OCI-LY1 (cell line): ENCODE results near the gene SCTR.

Experiments used
- H2AFZ ChIP-seq: fragments of 200-600 bp; sonication (generic), shearing (Covaris generic); 2 replicates; pipeline ENCODE4 v1.6.0; 2014; ENCODE audit warnings: antibody characterized with exemption, mild to moderate bottlenecking, low read length
- H3F3A ChIP-seq: fragments of 200-600 bp; sonication (generic), shearing (Covaris generic); 2 replicates; pipeline ENCODE4 v1.6.0; 2014; ENCODE audit warnings: mild to moderate bottlenecking, antibody characterized with exemption, low read length, moderate library complexity; ENCODE audit not compliant: insufficient read depth
- H3K27ac ChIP-seq: fragments of 200-600 bp; sonication (generic); 2 replicates; pipeline ENCODE4 v1.5.1; 2014; ENCODE audit warnings: low read length, mixed run types, mild to moderate bottlenecking, low read depth; ENCODE audit not compliant: poor library complexity, severe bottlenecking
- H3K27me3 ChIP-seq: fragments of 200-600 bp; sonication (generic); 2 replicates; pipeline ENCODE4 v1.6.0; 2014; ENCODE audit warnings: antibody characterized with exemption, mild to moderate bottlenecking, low read length, moderate library complexity; ENCODE audit not compliant: insufficient read depth
- H3K36me3 ChIP-seq: fragments of 200-600 bp; sonication (generic); 2 replicates; pipeline ENCODE4 v1.6.1; 2014; ENCODE audit warnings: mild to moderate bottlenecking, antibody characterized with exemption, low read length, moderate library complexity, mixed read lengths; ENCODE audit not compliant: insufficient read depth
- H3K4me1 ChIP-seq: fragments of 200-600 bp; sonication (generic); 2 replicates; pipeline ENCODE4 v1.5.1; 2014; ENCODE audit warnings: mild to moderate bottlenecking, low read length, moderate library complexity; ENCODE audit not compliant: insufficient read depth, severe bottlenecking
- H3K4me2 ChIP-seq: fragments of 200-600 bp; sonication (generic), shearing (Covaris generic); 2 replicates; pipeline ENCODE4 v1.6.1; 2014; ENCODE audit warnings: low read length
- H3K4me3 ChIP-seq: fragments of 200-600 bp; sonication (generic); 2 replicates; pipeline ENCODE4 v1.5.1; 2014; ENCODE audit warnings: low read length, low read depth, mild to moderate bottlenecking, mixed read lengths; ENCODE audit not compliant: poor library complexity, severe bottlenecking
- H3K79me2 ChIP-seq: fragments of 200-600 bp; shearing (Covaris generic); 2 replicates; pipeline ENCODE4 v1.6.1; 2016; ENCODE audit warnings: mixed run types, low read length, mixed read lengths; ENCODE audit not compliant: insufficient read depth
- H3K9ac ChIP-seq: fragments of 200-600 bp; sonication (generic), shearing (Covaris generic); 2 replicates; pipeline ENCODE4 v1.6.1; 2014; ENCODE audit warnings: mild to moderate bottlenecking, low read length, mixed read lengths
- H3K9me2 ChIP-seq: fragments of 200-600 bp; sonication (generic), shearing (Covaris generic); 2 replicates; pipeline ENCODE4 v1.6.1; 2014; ENCODE audit warnings: low read depth, mild to moderate bottlenecking, low read length, mixed read lengths
- H3K9me3 ChIP-seq: fragments of 200-600 bp; shearing (Covaris generic); 2 replicates; pipeline ENCODE4 v1.6.1; 2014; ENCODE audit warnings: low read length, mixed read lengths
- H4K20me1 ChIP-seq: fragments of 200-600 bp; sonication (generic), shearing (Covaris generic); 2 replicates; pipeline ENCODE4 v1.6.0; 2016; ENCODE audit warnings: mild to moderate bottlenecking, low read length; ENCODE audit not compliant: insufficient read depth
- EZH2 ChIP-seq: fragments of 200-600 bp; sonication (generic), shearing (Covaris generic); IDR thresholded peaks from 2 replicates; pipeline ENCODE4 v1.8.0; 2017; ENCODE audit warnings: borderline replicate concordance, mixed run types, mild to moderate bottlenecking, antibody characterized with exemption, low read length, moderate library complexity, mixed read lengths
- TF ChIP-seq, protein P1 (sequence below): fragments of 200-600 bp; sonication (generic), shearing (Covaris generic); IDR thresholded peaks from 2 replicates; pipeline ENCODE4 v1.5.1; 2017; ENCODE audit warnings: mild to moderate bottlenecking, antibody characterized with exemption, low read length, moderate library complexity, mixed read lengths

The SCTR gene

DNA sequence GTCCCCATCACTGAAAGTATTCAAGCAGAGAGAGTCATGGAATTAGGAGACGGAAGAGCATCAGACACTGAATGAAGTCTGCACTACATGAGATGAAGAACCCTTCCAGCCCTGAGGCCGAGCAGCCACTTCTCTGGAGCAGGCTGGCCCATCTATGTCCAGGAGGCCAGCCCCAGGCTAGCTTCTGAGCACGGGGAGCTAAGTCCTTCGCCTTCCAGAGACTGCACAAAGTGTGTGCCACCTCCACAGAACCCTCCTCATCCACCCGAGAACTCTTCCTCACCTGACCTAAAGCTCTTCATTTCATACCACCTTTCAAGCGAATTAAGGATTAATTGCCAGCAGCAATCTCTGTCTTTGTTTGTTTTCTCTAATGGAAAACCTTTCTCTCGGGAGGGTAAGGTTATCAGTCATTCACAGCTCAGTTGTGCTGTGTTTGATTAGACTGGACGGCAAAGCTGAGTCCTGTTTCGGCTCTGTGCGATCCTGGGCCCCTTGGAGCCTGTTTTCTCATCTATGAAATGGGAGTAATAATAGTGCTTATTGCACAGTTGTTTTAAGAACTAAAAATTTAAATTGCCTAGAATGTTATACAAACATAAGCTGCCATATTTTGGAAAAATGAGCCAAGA lies 38.0 kb downstream of the SCTR start:
- Histone ChIP-seq H3K36me3 (no peaks in the 10 kb centered on the region), H3K9me2 (no peaks in the 10 kb centered on the region), H3K79me2 (no peaks in the 10 kb centered on the region), H3K4me3 (no peak overlapping the region), H2AFZ (no peak overlapping the region), H3K9me3 (no peaks in the 10 kb centered on the region), H3K27ac (no peak overlapping the region), H3F3A (no peaks in the 10 kb centered on the region), H3K27me3 (0 out of 2 replicates have a peak, but pooled peaks cover 9% of the 10 kb centered on the region), H3K4me1 (no peaks in the 10 kb centered on the region), H3K9ac (no peak overlapping the region), H3K4me2 (no peak overlapping the region), H4K20me1 (no peaks in the 10 kb centered on the region)
- TF ChIP-seq, protein P1, sequence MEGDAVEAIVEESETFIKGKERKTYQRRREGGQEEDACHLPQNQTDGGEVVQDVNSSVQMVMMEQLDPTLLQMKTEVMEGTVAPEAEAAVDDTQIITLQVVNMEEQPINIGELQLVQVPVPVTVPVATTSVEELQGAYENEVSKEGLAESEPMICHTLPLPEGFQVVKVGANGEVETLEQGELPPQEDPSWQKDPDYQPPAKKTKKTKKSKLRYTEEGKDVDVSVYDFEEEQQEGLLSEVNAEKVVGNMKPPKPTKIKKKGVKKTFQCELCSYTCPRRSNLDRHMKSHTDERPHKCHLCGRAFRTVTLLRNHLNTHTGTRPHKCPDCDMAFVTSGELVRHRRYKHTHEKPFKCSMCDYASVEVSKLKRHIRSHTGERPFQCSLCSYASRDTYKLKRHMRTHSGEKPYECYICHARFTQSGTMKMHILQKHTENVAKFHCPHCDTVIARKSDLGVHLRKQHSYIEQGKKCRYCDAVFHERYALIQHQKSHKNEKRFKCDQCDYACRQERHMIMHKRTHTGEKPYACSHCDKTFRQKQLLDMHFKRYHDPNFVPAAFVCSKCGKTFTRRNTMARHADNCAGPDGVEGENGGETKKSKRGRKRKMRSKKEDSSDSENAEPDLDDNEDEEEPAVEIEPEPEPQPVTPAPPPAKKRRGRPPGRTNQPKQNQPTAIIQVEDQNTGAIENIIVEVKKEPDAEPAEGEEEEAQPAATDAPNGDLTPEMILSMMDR = no peak
- no peak for TF ChIP-seq EZH2

DNA sequence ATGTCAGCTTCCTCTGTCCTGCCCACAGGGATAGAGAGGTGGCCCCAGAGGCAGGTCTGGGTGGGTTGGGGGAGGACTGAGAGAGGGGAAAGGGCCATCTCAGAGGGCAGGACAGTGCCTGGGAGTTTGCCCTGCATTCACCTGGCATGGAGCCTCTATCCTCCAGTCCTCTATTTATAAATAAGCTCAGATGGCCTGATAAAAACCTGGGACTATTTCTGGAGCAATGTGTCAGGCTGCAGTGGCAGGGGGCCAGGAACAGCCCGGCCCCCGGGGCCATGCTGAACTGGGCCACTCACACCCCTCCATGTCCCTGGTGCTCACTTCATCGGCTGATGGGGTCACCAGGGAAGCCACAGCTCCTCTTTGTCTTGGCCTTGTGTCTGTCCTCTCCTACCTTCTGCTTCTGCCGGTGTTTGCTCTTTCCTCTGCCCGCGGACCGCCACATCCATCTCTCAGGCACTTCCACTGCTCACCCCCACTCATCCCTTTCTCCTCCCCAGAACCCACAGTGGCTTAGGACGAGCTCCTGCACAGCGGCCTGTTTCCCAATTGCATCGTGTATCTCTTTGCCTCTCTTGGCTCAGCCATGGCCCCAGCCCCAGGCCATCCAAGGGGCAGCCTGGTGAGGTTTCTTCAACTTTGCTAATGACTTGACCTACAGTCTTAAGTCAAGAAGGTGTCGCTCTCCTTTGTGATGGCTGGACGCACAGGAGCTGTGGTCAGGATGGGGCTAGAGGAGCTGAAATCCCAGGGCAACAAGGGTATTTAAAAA lies 38.8 kb downstream of the SCTR start:
- Histone ChIP-seq H3K4me3 (no peak overlapping the region), H4K20me1 (no peaks in the 10 kb centered on the region), H2AFZ (no peak overlapping the region), H3K36me3 (no peaks in the 10 kb centered on the region), H3K9me2 (no peaks in the 10 kb centered on the region), H3K4me1 (no peaks in the 10 kb centered on the region), H3K9ac (no peak overlapping the region), H3K27me3 (0 out of 2 replicates have a peak, but pooled peaks cover 9% of the 10 kb centered on the region), H3K79me2 (no peaks in the 10 kb centered on the region), H3K27ac (no peak overlapping the region), H3K4me2 (no peak overlapping the region), H3F3A (no peaks in the 10 kb centered on the region), H3K9me3 (no peaks in the 10 kb centered on the region)
- TF ChIP-seq, protein P1 = no peak
- TF ChIP-seq EZH2 = no peak

DNA sequence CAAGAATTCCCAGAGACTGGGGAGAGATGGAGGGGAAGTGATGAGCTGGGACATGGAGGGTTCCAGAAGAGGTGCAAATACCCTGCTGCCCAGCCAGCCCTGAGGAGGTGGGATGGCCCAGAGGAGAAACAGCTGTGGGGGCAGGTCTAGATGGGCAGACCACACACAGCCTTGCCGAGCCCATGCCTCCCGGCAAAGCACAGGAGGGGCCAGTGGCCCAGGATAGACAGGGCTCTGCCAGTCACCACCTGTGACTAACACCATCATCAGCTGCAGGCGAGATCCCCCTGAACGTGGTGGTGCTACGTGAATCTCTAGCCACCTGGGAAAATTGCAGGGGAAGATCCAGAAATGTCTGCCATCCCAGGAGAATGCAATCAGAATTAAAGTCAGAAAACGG lies 39.4 kb downstream of the SCTR start:
- H3K9ac ChIP-seq = no peak overlapping the region
- no peaks in the 10 kb centered on the region for H3K79me2 ChIP-seq
- no peaks in the 10 kb centered on the region for H3K4me1 ChIP-seq
- no peak overlapping the region for H3K27ac ChIP-seq
- no peaks in the 10 kb centered on the region for H3K36me3 ChIP-seq
- 0 out of 2 replicates have a peak, but pooled peaks cover 9% of the 10 kb centered on the region for H3K27me3 ChIP-seq
- H3K9me3 ChIP-seq = no peaks in the 10 kb centered on the region
- H3F3A ChIP-seq = no peaks in the 10 kb centered on the region
- no peaks in the 10 kb centered on the region for H3K9me2 ChIP-seq
- TF ChIP-seq, protein P1 = no peak
- no peak for TF ChIP-seq EZH2
- H4K20me1 ChIP-seq = no peaks in the 10 kb centered on the region
- no peak overlapping the region for H3K4me3 ChIP-seq
- H3K4me2 ChIP-seq = no peak overlapping the region
- H2AFZ ChIP-seq = no peak overlapping the region
